ENCODE data around the gene THUMPD2. TPM values are rescaled to one million over a fixed set of nuclear protein-coding genes. Genes with fewer than 3 reads are reported as not detected.
A peak's percentile ranks its signal among the peaks of the same experiment; 100 is the strongest.

Gene THUMPD2
- total and polyA plus RNA-seq, 4 experiments from 2014 or later: 5.6 to 11.6 (median 8.4) TPM

GRCh38 chr2:39734445-39734844, 44.6 kb downstream of the THUMPD2 start:
- peaks cover 13% of the 10 kb centered on the region for H3K36me3 ChIP-seq (ENCODE audit: insufficient read depth, low read length)
- H3K4me3 ChIP-seq (ENCODE audit: low read length in 2 of 2): no peak overlapping the region
- intact Hi-C loops (cut with micrococcal nuclease): no loop called here
- no peaks in the 10 kb centered on the region for H3K9me3 ChIP-seq (ENCODE audit: control insufficient read depth in 1 of 2, low read length in 2 of 2)
- H3K36me3 Mint-ChIP-seq: peaks cover 52 to 58% of the 10 kb centered on the region in 2 donors
- DNase-seq: no peak
- H3K27me3 Mint-ChIP-seq: no peaks in the 10 kb centered on the region
- H3K27ac ChIP-seq (ENCODE audit: low read depth, low read length): no peak overlapping the region
- H3K4me1 ChIP-seq (ENCODE audit: insufficient read depth, low read length): no peaks in the 10 kb centered on the region
- ChIA-PET POLR2A (ENCODE audit: partially characterized antibody) (no interaction called here), CTCF (ENCODE audit: partially characterized antibody) (no interaction called here)
- H3K9me3 Mint-ChIP-seq: peaks cover 0 to 1% (median 0%) of the 10 kb centered on the region in 8 donors
- peaks cover 0 to 4% (median 0%) of the 10 kb centered on the region in 4 donors for H3K4me1 Mint-ChIP-seq
- peak overlapping the region in 2 of 7 donors; percentile 2 to 4 for H3K27ac Mint-ChIP-seq
- H3K27me3 ChIP-seq (ENCODE audit: insufficient read depth, low read length): no peaks in the 10 kb centered on the region
- H3K4me3 Mint-ChIP-seq: no peak overlapping the region

GRCh38 chr2:39733070-39733674, 45.9 kb downstream of the THUMPD2 start:
- CTCF ChIA-PET (ENCODE audit: partially characterized antibody): interaction anchor here (1.3 kb wide), 1 partner anchor 15 kb away, joined by 3 read pairs; no protein-coding TSS in a partner anchor
- no peaks in the 10 kb centered on the region for H3K4me1 ChIP-seq (ENCODE audit: insufficient read depth, low read length)
- H3K4me3 Mint-ChIP-seq: no peak overlapping the region
- H3K9me3 ChIP-seq (ENCODE audit: control insufficient read depth in 1 of 2, low read length in 2 of 2): no peaks in the 10 kb centered on the region
- H3K27ac ChIP-seq (ENCODE audit: low read depth, low read length): no peak overlapping the region
- intact Hi-C loops (cut with micrococcal nuclease): no loop called here
- peaks cover 0 to 6% (median 1%) of the 10 kb centered on the region in 4 donors for H3K4me1 Mint-ChIP-seq
- no peak for DNase-seq
- H3K27me3 Mint-ChIP-seq: peaks cover 0 to under 1% of the 10 kb centered on the region in 2 donors
- no peak overlapping the region for H3K4me3 ChIP-seq (ENCODE audit: low read length in 2 of 2)
- no peak overlapping the region for H3K27ac Mint-ChIP-seq
- H3K9me3 Mint-ChIP-seq: peaks cover 0 to 1% (median 0%) of the 10 kb centered on the region in 8 donors
- no peaks in the 10 kb centered on the region for H3K27me3 ChIP-seq (ENCODE audit: insufficient read depth, low read length)
- POLR2A ChIA-PET (ENCODE audit: partially characterized antibody): no interaction called here
- H3K36me3 ChIP-seq (ENCODE audit: insufficient read depth, low read length): peaks cover 12% of the 10 kb centered on the region
- peaks cover 46 to 49% of the 10 kb centered on the region in 2 donors for H3K36me3 Mint-ChIP-seq

- Mint-ChIP-seq H3K4me3 (no peak overlapping the region), H3K27me3 (peaks cover 0 to 2% of the 10 kb centered on the region in 2 donors), H3K36me3 (peaks cover 39 to 43% of the 10 kb centered on the region in 2 donors), H3K27ac (no peak overlapping the region), H3K9me3 (peaks cover 0 to 1% (median 0%) of the 10 kb centered on the region in 8 donors), H3K4me1 (peaks cover 0 to 8% (median 1%) of the 10 kb centered on the region in 4 donors)
- Histone ChIP-seq H3K9me3 (ENCODE audit: control insufficient read depth in 1 of 2, low read length in 2 of 2) (no peaks in the 10 kb centered on the region), H3K36me3 (ENCODE audit: insufficient read depth, low read length) (peaks cover 9% of the 10 kb centered on the region), H3K27me3 (ENCODE audit: insufficient read depth, low read length) (no peaks in the 10 kb centered on the region), H3K4me1 (ENCODE audit: insufficient read depth, low read length) (no peaks in the 10 kb centered on the region), H3K27ac (ENCODE audit: low read depth, low read length) (no peak overlapping the region), H3K4me3 (ENCODE audit: low read length in 2 of 2) (no peak overlapping the region)
- intact Hi-C loops (cut with micrococcal nuclease): no loop called here
- CTCF ChIA-PET (ENCODE audit: partially characterized antibody): interaction anchor here (1.3 to 1.4 kb wide), 2 partner anchors 16 to 353 kb away, joined by 3 to 4 read pairs; no protein-coding TSS in a partner anchor
- DNase-seq: no peak
- POLR2A ChIA-PET (ENCODE audit: partially characterized antibody): no interaction called here
Observed at GRCh38 chr2:39732482-39732881, 46.6 kb downstream of the THUMPD2 start.

GRCh38 chr2:39731546-39731945, 47.5 kb downstream of the THUMPD2 start:
- Mint-ChIP-seq H3K27me3 (peaks cover 0 to 2% of the 10 kb centered on the region in 2 donors), H3K9me3 (peaks cover 0 to 1% (median 0%) of the 10 kb centered on the region in 8 donors), H3K4me1 (peaks cover 0 to 8% (median 1%) of the 10 kb centered on the region in 4 donors), H3K36me3 (peaks cover 32 to 34% of the 10 kb centered on the region in 2 donors), H3K27ac (no peak overlapping the region), H3K4me3 (no peak overlapping the region)
- Histone ChIP-seq H3K4me1 (ENCODE audit: insufficient read depth, low read length) (no peaks in the 10 kb centered on the region), H3K36me3 (ENCODE audit: insufficient read depth, low read length) (peaks cover 3% of the 10 kb centered on the region), H3K9me3 (ENCODE audit: control insufficient read depth in 1 of 2, low read length in 2 of 2) (no peaks in the 10 kb centered on the region), H3K27me3 (ENCODE audit: insufficient read depth, low read length) (no peaks in the 10 kb centered on the region), H3K27ac (ENCODE audit: low read depth, low read length) (no peak overlapping the region), H3K4me3 (ENCODE audit: low read length in 2 of 2) (no peak overlapping the region)
- ChIA-PET CTCF (ENCODE audit: partially characterized antibody) (interaction anchor here (1.1 to 3.3 kb wide), 7 partner anchors 11 to 784 kb away, joined by 3 to 14 read pairs (median 4); no protein-coding TSS in a partner anchor), POLR2A (ENCODE audit: partially characterized antibody) (no interaction called here)
- intact Hi-C loops (cut with micrococcal nuclease): no loop called here
- no peak for DNase-seq

- H3K4me1 Mint-ChIP-seq: peaks cover 0 to 8% (median 1%) of the 10 kb centered on the region in 4 donors
- no peak overlapping the region for H3K27ac ChIP-seq (ENCODE audit: low read depth, low read length)
- H3K4me3 ChIP-seq (ENCODE audit: low read length in 2 of 2): no peak overlapping the region
- no peaks in the 10 kb centered on the region for H3K4me1 ChIP-seq (ENCODE audit: insufficient read depth, low read length)
- H3K27me3 Mint-ChIP-seq: peaks cover 0 to 3% of the 10 kb centered on the region in 2 donors
- POLR2A ChIA-PET (ENCODE audit: partially characterized antibody): no interaction called here
- no peaks in the 10 kb centered on the region for H3K36me3 ChIP-seq (ENCODE audit: insufficient read depth, low read length)
- no peaks in the 10 kb centered on the region for H3K27me3 ChIP-seq (ENCODE audit: insufficient read depth, low read length)
- H3K9me3 ChIP-seq (ENCODE audit: control insufficient read depth in 1 of 2, low read length in 2 of 2): no peaks in the 10 kb centered on the region
- no peak for DNase-seq
- CTCF ChIA-PET (ENCODE audit: partially characterized antibody): interaction anchor here (0.8 to 3.3 kb wide), 9 partner anchors 11 to 783 kb away, joined by 3 to 14 read pairs (median 4); no protein-coding TSS in a partner anchor
- intact Hi-C loops (cut with micrococcal nuclease): no loop called here
- H3K4me3 Mint-ChIP-seq: no peak overlapping the region
- peaks cover 0 to 1% (median 0%) of the 10 kb centered on the region in 8 donors for H3K9me3 Mint-ChIP-seq
- no peak overlapping the region for H3K27ac Mint-ChIP-seq
- peaks cover 24 to 28% of the 10 kb centered on the region in 2 donors for H3K36me3 Mint-ChIP-seq
Observed at GRCh38 chr2:39730685-39731302, 48.3 kb downstream of the THUMPD2 start.

- H3K9me3 Mint-ChIP-seq: peaks cover 0 to 1% (median 0%) of the 10 kb centered on the region in 8 donors
- Histone ChIP-seq H3K36me3 (ENCODE audit: insufficient read depth, low read length) (no peaks in the 10 kb centered on the region), H3K27me3 (ENCODE audit: insufficient read depth, low read length) (no peaks in the 10 kb centered on the region), H3K9me3 (ENCODE audit: control insufficient read depth in 1 of 2, low read length in 2 of 2) (no peaks in the 10 kb centered on the region), H3K4me1 (ENCODE audit: insufficient read depth, low read length) (no peaks in the 10 kb centered on the region), H3K27ac (ENCODE audit: low read depth, low read length) (no peak overlapping the region), H3K4me3 (ENCODE audit: low read length in 2 of 2) (no peak overlapping the region)
- H3K4me3 Mint-ChIP-seq: no peak overlapping the region
- no peak for DNase-seq
- POLR2A ChIA-PET (ENCODE audit: partially characterized antibody): no interaction called here
- peaks cover 0 to 8% (median 1%) of the 10 kb centered on the region in 4 donors for H3K4me1 Mint-ChIP-seq
- peaks cover 0 to 5% of the 10 kb centered on the region in 2 donors for H3K27me3 Mint-ChIP-seq
- intact Hi-C loops (cut with micrococcal nuclease): no loop called here
- CTCF ChIA-PET (ENCODE audit: partially characterized antibody): interaction anchor here (0.8 to 3.3 kb wide), 8 partner anchors 10 to 783 kb away, joined by 3 to 14 read pairs (median 4); no protein-coding TSS in a partner anchor
- no peak overlapping the region for H3K27ac Mint-ChIP-seq
- H3K36me3 Mint-ChIP-seq: peaks cover 19 to 23% of the 10 kb centered on the region in 2 donors
Observed at GRCh38 chr2:39730276-39730675, 48.8 kb downstream of the THUMPD2 start.

- no peak overlapping the region for H3K4me3 ChIP-seq (ENCODE audit: low read length in 2 of 2)
- H3K4me1 ChIP-seq (ENCODE audit: insufficient read depth, low read length): no peaks in the 10 kb centered on the region
- CTCF ChIA-PET (ENCODE audit: partially characterized antibody): interaction anchor here (1.2 to 3.3 kb wide), 2 partner anchors 9 to 23 kb away, joined by 3 to 14 read pairs; no protein-coding TSS in a partner anchor
- peaks cover 7 to 11% of the 10 kb centered on the region in 2 donors for H3K36me3 Mint-ChIP-seq
- no peak overlapping the region for H3K27ac ChIP-seq (ENCODE audit: low read depth, low read length)
- no peak overlapping the region for H3K27ac Mint-ChIP-seq
- no peak for DNase-seq
- no peak overlapping the region for H3K4me3 Mint-ChIP-seq
- H3K4me1 Mint-ChIP-seq: peaks cover 0 to 8% (median 0%) of the 10 kb centered on the region in 4 donors
- H3K36me3 ChIP-seq (ENCODE audit: insufficient read depth, low read length): no peaks in the 10 kb centered on the region
- POLR2A ChIA-PET (ENCODE audit: partially characterized antibody): no interaction called here
- peaks cover 0 to 1% (median 0%) of the 10 kb centered on the region in 8 donors for H3K9me3 Mint-ChIP-seq
- no peaks in the 10 kb centered on the region for H3K27me3 ChIP-seq (ENCODE audit: insufficient read depth, low read length)
- intact Hi-C loops (cut with micrococcal nuclease): no loop called here
- H3K9me3 ChIP-seq (ENCODE audit: control insufficient read depth in 1 of 2, low read length in 2 of 2): no peaks in the 10 kb centered on the region
- peaks cover 0 to 5% of the 10 kb centered on the region in 2 donors for H3K27me3 Mint-ChIP-seq
Observed at GRCh38 chr2:39728941-39729351, 50.1 kb downstream of the THUMPD2 start.

Measured in CD4-positive, alpha-beta memory T cell (primary cell).